ENCODE results near the gene COMMD6. TPM values are rescaled to one million over a fixed set of nuclear protein-coding genes. Genes with fewer than 3 reads are reported as not detected.

COMMD6 gene
- total RNA-seq, 1 donor from 2014 or later = 100 TPM

GRCh38 chr13:75512253-75512652 is 25.4 kb downstream of the COMMD6 start:
- Mint-ChIP-seq H3K27me3 (peaks cover 5% of the 10 kb centered on the region), H3K9me3 (peaks cover 3% of the 10 kb centered on the region), H3K27ac (no peak overlapping the region), H3K4me1 (peaks cover 5% of the 10 kb centered on the region), H3K4me3 (no peak overlapping the region), H3K36me3 (ENCODE audit: low read depth) (no peaks in the 10 kb centered on the region)
- intact Hi-C loops (cut with micrococcal nuclease) = no loop called here
- no peak for DNase-seq

DNA sequence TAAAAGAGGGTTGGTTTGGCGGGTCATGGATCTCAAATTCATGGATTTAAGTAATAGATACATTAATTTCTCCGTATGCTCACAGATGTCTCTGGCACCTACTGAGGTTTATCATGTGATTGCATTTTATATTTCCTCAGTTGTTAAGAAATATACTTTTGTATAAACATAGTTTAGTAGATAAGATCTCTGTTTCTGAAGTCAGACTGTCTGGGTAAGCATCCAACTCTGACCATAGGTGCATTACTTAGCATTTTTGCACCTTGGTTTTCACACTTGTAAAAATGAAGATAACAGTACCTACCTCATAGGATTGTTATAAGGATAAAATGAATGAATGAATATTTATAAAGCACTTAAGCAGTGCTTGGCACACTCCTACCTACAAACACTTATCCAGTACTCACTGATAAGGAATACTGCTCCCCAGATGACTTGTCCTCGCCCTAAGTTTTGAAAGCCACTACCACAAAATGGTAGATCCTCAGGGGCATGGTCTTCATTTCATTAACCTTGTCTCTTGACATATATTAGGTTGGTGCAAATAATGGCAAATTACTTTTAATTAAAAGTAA is 26.5 kb downstream of the COMMD6 start:
- H3K9me3 Mint-ChIP-seq = peaks cover 3% of the 10 kb centered on the region
- DNase-seq = no peak
- intact Hi-C loops (cut with micrococcal nuclease) = no loop called here
- peaks cover 5% of the 10 kb centered on the region for H3K4me1 Mint-ChIP-seq
- no peak overlapping the region for H3K27ac Mint-ChIP-seq
- H3K36me3 Mint-ChIP-seq (ENCODE audit: low read depth) = no peaks in the 10 kb centered on the region
- peaks cover 5% of the 10 kb centered on the region for H3K27me3 Mint-ChIP-seq
- no peak overlapping the region for H3K4me3 Mint-ChIP-seq

GRCh38 chr13:75508002-75508548 is 29.6 kb downstream of the COMMD6 start:
- Mint-ChIP-seq H3K4me1 (peaks cover 2% of the 10 kb centered on the region), H3K4me3 (no peak overlapping the region), H3K27me3 (peaks cover 7% of the 10 kb centered on the region), H3K36me3 (ENCODE audit: low read depth) (no peaks in the 10 kb centered on the region), H3K27ac (no peak overlapping the region), H3K9me3 (no peaks in the 10 kb centered on the region)
- DNase-seq = no peak
- intact Hi-C loops (cut with micrococcal nuclease) = no loop called here

DNA sequence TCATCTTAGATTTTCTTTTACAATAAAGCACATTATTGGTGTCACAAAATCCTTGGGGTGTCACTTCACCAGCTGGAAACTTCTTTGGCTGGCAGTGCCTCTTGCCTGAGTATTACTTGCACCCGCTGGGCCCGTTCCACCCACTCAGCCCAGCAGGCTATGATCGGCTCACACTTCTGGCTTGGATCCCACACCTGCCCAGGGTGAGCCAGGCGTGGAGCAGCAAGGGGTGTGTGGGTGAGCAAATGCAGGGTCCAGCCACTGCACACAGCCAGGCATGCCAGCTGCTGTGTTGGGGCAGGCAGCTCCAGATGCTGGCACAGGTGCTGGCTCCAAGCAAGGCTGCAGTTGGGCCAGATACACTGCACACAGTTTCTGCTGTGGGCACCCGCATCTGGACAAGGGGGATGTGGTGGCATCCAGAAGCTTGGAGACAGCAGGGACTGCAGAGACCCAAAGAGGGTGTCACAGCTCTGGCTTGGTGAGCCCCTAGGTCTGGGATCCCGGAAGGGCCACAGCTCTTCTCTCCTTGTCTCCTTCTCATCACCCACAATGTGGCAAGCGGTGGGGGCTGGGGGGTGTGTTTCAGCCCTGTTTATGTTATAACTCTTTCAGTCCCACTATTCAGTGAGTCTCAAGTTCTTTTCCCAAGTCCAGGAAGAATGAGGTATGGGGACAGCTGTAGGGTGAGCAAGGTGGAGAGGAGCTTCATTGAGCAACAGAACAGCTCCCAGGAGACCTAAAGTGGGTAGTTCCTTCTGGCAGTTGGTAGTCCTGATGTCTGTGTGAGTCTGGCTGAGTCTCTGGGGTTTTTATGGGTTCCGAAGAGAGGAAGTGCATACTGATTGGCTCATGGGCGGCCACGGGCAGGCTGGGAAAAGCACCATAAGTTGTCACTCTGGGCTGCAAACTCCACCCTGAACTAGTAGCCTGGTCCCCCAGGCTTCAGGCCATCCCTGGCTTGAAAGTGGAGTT is 30.3 kb downstream of the COMMD6 start:
- Mint-ChIP-seq H3K4me3 (no peak overlapping the region), H3K27me3 (peaks cover 7% of the 10 kb centered on the region), H3K9me3 (no peaks in the 10 kb centered on the region), H3K36me3 (ENCODE audit: low read depth) (no peaks in the 10 kb centered on the region), H3K27ac (no peak overlapping the region), H3K4me1 (peaks cover 2% of the 10 kb centered on the region)
- intact Hi-C loops (cut with micrococcal nuclease) = no loop called here
- DNase-seq = no peak

DNA sequence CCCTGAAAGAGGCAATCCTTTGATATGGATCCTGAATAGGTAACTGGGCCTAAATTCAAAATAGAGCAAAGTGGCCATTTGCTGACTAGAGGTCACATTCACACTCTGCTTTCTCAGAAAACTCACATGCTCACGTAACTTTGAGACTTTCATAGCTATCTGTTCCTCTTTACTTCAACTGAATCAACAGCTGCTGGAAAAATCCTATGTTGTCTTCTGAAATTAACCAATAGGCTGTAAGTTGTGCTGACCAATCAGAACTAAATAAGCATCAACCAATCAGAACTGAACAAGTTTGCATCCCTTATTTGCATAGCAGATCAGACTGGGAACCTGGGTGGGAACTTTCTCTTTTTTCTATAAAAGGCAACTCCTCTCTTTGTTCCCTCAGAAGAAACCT is 31.6 kb downstream of the COMMD6 start:
- no peaks in the 10 kb centered on the region for H3K9me3 Mint-ChIP-seq
- intact Hi-C loops (cut with micrococcal nuclease) = no loop called here
- no peak overlapping the region for H3K27ac Mint-ChIP-seq
- DNase-seq = no peak
- no peak overlapping the region for H3K4me3 Mint-ChIP-seq
- peaks cover 5% of the 10 kb centered on the region for H3K27me3 Mint-ChIP-seq
- no peaks in the 10 kb centered on the region for H3K4me1 Mint-ChIP-seq
- H3K36me3 Mint-ChIP-seq (ENCODE audit: low read depth) = no peaks in the 10 kb centered on the region

GRCh38 chr13:75505327-75505726 is 32.3 kb downstream of the COMMD6 start:
- Mint-ChIP-seq H3K27ac (no peak overlapping the region), H3K4me1 (no peaks in the 10 kb centered on the region), H3K36me3 (ENCODE audit: low read depth) (no peaks in the 10 kb centered on the region), H3K4me3 (no peak overlapping the region), H3K27me3 (peaks cover 3% of the 10 kb centered on the region), H3K9me3 (no peaks in the 10 kb centered on the region)
- no peak for DNase-seq
- intact Hi-C loops (cut with micrococcal nuclease) = no loop called here

- no peak for DNase-seq
- H3K27ac Mint-ChIP-seq = no peak overlapping the region
- no peak overlapping the region for H3K4me3 Mint-ChIP-seq
- intact Hi-C loops (cut with micrococcal nuclease) = no loop called here
- H3K36me3 Mint-ChIP-seq (ENCODE audit: low read depth) = no peaks in the 10 kb centered on the region
- H3K27me3 Mint-ChIP-seq = peaks cover 8% of the 10 kb centered on the region
- peaks cover 7% of the 10 kb centered on the region for H3K4me1 Mint-ChIP-seq
- no peaks in the 10 kb centered on the region for H3K9me3 Mint-ChIP-seq
Observed at GRCh38 chr13:75495938-75496337, 41.7 kb downstream of the COMMD6 start.

GRCh38 chr13:75494491-75494890 is 43.1 kb downstream of the COMMD6 start:
- Mint-ChIP-seq H3K27me3 (peaks cover 8% of the 10 kb centered on the region), H3K4me1 (peaks cover 11% of the 10 kb centered on the region), H3K36me3 (ENCODE audit: low read depth) (no peaks in the 10 kb centered on the region), H3K4me3 (no peak overlapping the region), H3K27ac (no peak overlapping the region), H3K9me3 (no peaks in the 10 kb centered on the region)
- no peak for DNase-seq
- intact Hi-C loops (cut with micrococcal nuclease) = no loop called here

DNA sequence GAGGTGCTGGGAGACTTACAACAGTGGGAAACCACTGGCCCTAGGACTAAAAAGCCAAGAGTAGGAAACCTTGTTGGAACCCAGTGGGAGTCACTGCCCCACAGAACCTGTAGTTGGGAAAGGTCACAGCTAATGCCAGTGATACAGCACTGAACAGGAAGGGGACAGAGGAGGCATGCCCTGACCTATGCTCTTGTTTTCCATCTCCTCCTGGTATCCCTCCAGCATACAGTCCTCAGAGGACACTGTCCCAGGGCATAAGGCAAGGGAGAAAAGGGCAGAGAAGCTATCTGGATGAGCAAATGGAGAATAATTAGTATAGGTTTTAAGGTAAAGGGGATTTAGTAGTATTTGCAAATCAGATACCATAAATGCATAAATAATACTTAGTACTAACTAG is 44.5 kb downstream of the COMMD6 start:
- Mint-ChIP-seq H3K9me3 (no peaks in the 10 kb centered on the region), H3K36me3 (ENCODE audit: low read depth) (no peaks in the 10 kb centered on the region), H3K4me1 (peaks cover 15% of the 10 kb centered on the region), H3K4me3 (no peak overlapping the region), H3K27me3 (peaks cover 4% of the 10 kb centered on the region), H3K27ac (no peak overlapping the region)
- intact Hi-C loops (cut with micrococcal nuclease) = no loop called here
- DNase-seq = no peak

GRCh38 chr13:75492389-75492788 is 45.3 kb downstream of the COMMD6 start:
- H3K27ac Mint-ChIP-seq = no peak overlapping the region
- no peaks in the 10 kb centered on the region for H3K36me3 Mint-ChIP-seq (ENCODE audit: low read depth)
- H3K9me3 Mint-ChIP-seq = no peaks in the 10 kb centered on the region
- peaks cover 7% of the 10 kb centered on the region for H3K27me3 Mint-ChIP-seq
- no peak for DNase-seq
- intact Hi-C loops (cut with micrococcal nuclease) = no loop called here
- H3K4me1 Mint-ChIP-seq = peaks cover 18% of the 10 kb centered on the region
- no peak overlapping the region for H3K4me3 Mint-ChIP-seq

GRCh38 chr13:75491376-75491775 is 46.3 kb downstream of the COMMD6 start:
- no peaks in the 10 kb centered on the region for H3K9me3 Mint-ChIP-seq

GRCh38 chr13:75489502-75490263 is 48.0 kb downstream of the COMMD6 start:
- intact Hi-C loops (cut with micrococcal nuclease) = loop anchor here (1.0 to 5.0 kb wide), 4 partner anchors 7 to 1772 kb away; partner anchors contain the start of genes LMO7 and TBC1D4
- H3K4me1 Mint-ChIP-seq = peaks cover 38% of the 10 kb centered on the region
- H3K27ac Mint-ChIP-seq = peak overlapping the region; percentile 71
- no peak overlapping the region for H3K4me3 Mint-ChIP-seq
- H3K9me3 Mint-ChIP-seq = no peaks in the 10 kb centered on the region
- peak; percentile 60 for DNase-seq
- peaks cover 15% of the 10 kb centered on the region for H3K27me3 Mint-ChIP-seq
- no peaks in the 10 kb centered on the region for H3K36me3 Mint-ChIP-seq (ENCODE audit: low read depth)

More at GRCh38 chr13:75491376-75491775, 46.3 kb downstream of the COMMD6 start:
- no peak overlapping the region for H3K4me3 Mint-ChIP-seq
- intact Hi-C loops (cut with micrococcal nuclease) = no loop called here
- no peak overlapping the region for H3K27ac Mint-ChIP-seq
- peaks cover 25% of the 10 kb centered on the region for H3K4me1 Mint-ChIP-seq
- no peak for DNase-seq
- peaks cover 7% of the 10 kb centered on the region for H3K27me3 Mint-ChIP-seq
- no peaks in the 10 kb centered on the region for H3K36me3 Mint-ChIP-seq (ENCODE audit: low read depth)

DNA sequence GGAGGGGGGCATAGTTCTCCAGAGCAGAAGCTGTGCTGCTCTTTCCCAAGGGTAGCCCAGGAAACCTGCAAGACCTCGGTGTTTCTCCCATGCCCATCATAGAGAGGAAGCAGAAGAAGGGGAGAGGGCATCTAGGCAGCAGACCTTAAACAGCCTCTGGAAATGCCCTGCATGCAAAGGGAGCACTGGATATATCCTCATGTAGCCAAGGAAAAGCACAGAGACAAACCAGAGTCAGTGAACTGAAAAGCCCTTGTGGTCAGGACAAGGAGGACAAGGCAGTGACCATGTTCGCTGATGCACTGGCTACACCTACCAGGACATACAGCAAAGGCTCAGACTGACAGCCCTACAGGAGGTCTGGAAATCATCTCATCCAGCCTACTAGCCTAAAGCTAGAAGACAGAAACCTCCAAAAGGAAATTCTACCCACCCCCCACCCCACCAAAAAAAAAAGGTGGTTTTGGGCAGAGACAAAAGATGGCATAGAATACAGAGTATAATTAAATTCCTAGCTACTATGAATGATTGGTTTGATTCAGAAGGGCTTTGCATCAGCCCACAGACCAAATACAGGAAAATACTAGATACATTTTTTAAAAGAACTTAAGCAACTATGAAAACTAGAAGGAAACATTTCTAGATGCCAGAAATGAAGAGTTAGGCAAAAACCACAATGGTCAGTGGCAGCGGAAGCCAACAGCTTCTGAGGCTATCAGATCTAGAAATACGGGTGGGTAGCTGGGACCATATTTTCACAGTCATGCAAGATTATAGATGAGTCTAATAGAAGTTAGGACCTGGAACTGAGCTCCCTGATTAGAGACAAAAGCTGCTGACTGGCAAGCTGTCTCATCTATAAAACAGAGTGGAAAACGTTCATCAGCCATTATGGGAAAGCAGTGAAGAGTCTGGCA is 51.2 kb downstream of the COMMD6 start:
- DNase-seq = no peak
- Mint-ChIP-seq H3K27me3 (peaks cover 22% of the 10 kb centered on the region), H3K27ac (peak overlapping the region; percentile 52), H3K9me3 (no peaks in the 10 kb centered on the region), H3K4me3 (no peak overlapping the region), H3K36me3 (ENCODE audit: low read depth) (no peaks in the 10 kb centered on the region), H3K4me1 (peaks cover 40% of the 10 kb centered on the region)
- intact Hi-C loops (cut with micrococcal nuclease) = loop anchor here (1.0 to 5.0 kb wide), 4 partner anchors 119 to 1769 kb away; partner anchors contain the start of gene LMO7
